Epithelial cell of esophagus (primary cell): ENCODE measurements around the gene RARS1.
A peak's percentile ranks its signal among the peaks of the same experiment; 100 is the strongest.

Experiments used
- DNase-seq: peaks from one replicate; pipeline ENCODE4 v3.0.0; 2010; ENCODE audit warnings: low read depth
- H3K4me3 ChIP-seq: 2 replicates; pipeline ENCODE4 v1.5.1; 2011; ENCODE audit warnings: mild to moderate bottlenecking, low read length, control low read depth
- CTCF ChIP-seq: IDR thresholded peaks from 2 replicates; pipeline ENCODE4 v1.5.1; 2011; ENCODE audit warnings: low read depth, mild to moderate bottlenecking, low read length, control low read depth, inconsistent platforms; ENCODE audit not compliant: insufficient read depth; ENCODE audit errors: missing control alignments

The RARS1 gene

GRCh38 chr5:168479166-168479565 is 7.1 kb upstream of the RARS1 start:
- DNase-seq, result peak; percentile 61
- H3K4me3 ChIP-seq, result no peak overlapping the region
- TF ChIP-seq CTCF, result no peak

- DNase-seq, result peak; percentile 74
- no peak for TF ChIP-seq CTCF
- H3K4me3 ChIP-seq, result no peak overlapping the region
Measured at GRCh38 chr5:168480601-168481000, 5.7 kb upstream of the RARS1 start.

- DNase-seq, result no peak
- H3K4me3 ChIP-seq, result no peak overlapping the region
- TF ChIP-seq CTCF, result no peak
Measured at GRCh38 chr5:168481330-168481788, 4.9 kb upstream of the RARS1 start.

GRCh38 chr5:168482361-168482760 is 3.9 kb upstream of the RARS1 start:
- no peak overlapping the region for H3K4me3 ChIP-seq
- no peak for DNase-seq
- TF ChIP-seq CTCF, result no peak

- no peak overlapping the region for H3K4me3 ChIP-seq
- no peak for TF ChIP-seq CTCF
- no peak for DNase-seq
Measured at GRCh38 chr5:168489059-168489458, 2.8 kb downstream of the RARS1 start.

- no peak overlapping the region for H3K4me3 ChIP-seq
- TF ChIP-seq CTCF, result no peak
- DNase-seq, result no peak
Measured at GRCh38 chr5:168494057-168494555, 7.8 kb downstream of the RARS1 start.

GRCh38 chr5:168502563-168503237 is 16.4 kb downstream of the RARS1 start:
- TF ChIP-seq CTCF, result no peak
- no peak overlapping the region for H3K4me3 ChIP-seq
- no peak for DNase-seq
